ENCODE measurements around the gene BNC2. TPM values are rescaled to one million over a fixed set of nuclear protein-coding genes. Genes with fewer than 3 reads are reported as not detected.

Gene BNC2
- total and polyA plus RNA-seq, 2 of the 13 experiments (the other 11 are each of a cell fraction or from before 2014, with no cell fraction given), result not detected

DNA sequence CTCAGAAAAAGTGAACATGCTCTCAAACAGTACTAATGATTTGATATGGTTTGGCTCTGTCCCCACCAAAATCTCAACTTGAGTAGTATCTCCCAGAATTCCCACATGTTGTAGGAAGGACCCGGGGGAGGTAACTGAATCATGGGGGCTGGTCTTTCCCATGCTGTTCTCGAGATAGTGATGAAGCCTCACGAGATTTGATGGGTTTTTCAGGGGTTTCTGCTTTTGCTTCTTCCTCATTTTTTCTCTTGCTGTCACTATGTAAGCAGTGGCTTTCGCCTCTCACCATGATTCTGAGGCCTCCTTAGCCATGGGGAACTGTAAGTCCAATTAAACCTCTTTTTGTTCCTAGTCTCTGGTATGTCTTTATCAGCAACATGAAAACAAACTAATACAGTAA is 401.3 kb downstream of the BNC2 start (continued):
- TF ChIP-seq, protein P1, sequence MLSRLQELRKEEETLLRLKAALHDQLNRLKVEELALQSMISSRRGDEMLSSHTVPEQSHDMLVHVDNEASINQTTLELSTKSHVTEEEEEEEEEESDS (CRISPR knock-in tag; IDR thresholded peaks at IDR 0.05; ENCODE audit: borderline replicate concordance), result no peak
- TF ChIP-seq NRL (CRISPR knock-in tag; IDR thresholded peaks at IDR 0.05; ENCODE audit: borderline replicate concordance), result no peak
- TF ChIP-seq, protein P2, sequence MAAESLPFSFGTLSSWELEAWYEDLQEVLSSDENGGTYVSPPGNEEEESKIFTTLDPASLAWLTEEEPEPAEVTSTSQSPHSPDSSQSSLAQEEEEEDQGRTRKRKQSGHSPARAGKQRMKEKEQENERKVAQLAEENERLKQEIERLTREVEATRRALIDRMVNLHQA (CRISPR knock-in tag; IDR thresholded peaks at IDR 0.05), result no peak
- TF ChIP-seq DR1 (CRISPR knock-in tag; IDR thresholded peaks at IDR 0.05), result no peak
- no peak for TF ChIP-seq ZNF713 (CRISPR knock-in tag; IDR thresholded peaks at IDR 0.05)
- TF ChIP-seq, protein P3, sequence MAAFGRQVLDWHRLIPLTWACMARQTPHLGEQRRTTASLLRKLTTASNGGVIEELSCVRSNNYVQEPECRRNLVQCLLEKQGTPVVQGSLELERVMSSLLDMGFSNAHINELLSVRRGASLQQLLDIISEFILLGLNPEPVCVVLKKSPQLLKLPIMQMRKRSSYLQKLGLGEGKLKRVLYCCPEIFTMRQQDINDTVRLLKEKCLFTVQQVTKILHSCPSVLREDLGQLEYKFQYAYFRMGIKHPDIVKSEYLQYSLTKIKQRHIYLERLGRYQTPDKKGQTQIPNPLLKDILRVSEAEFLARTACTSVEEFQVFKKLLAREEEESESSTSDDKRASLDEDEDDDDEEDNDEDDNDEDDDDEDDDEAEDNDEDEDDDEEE (CRISPR knock-in tag; IDR thresholded peaks at IDR 0.05), result no peak
- TF ChIP-seq ZNF230 (CRISPR knock-in tag; IDR thresholded peaks at IDR 0.05), result no peak

DNA sequence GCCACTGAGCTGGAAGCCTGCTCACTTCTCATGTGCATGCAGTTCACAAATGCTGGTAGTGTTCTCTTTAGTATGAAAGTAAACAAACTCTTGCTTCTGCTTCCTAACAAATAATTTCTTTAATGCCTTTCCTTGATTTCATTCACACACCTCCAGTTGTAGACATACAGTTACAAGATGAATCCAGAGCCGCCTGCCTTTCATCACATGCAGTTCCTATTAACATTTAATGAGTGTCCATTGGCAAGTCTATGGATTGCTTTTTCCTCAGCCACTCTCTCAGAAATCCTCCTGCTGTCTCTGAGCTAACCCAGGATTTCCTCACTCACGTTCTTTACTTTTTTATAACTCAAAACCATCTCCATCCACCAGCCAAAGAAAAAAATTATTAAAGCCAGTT is 408.6 kb downstream of the BNC2 start:
- no peaks in the 10 kb centered on the region for H3K9me3 ChIP-seq (ENCODE audit: low read length)
- DNase-seq (ENCODE audit: low spot score) (no peak), FAIRE-seq (no peak), ATAC-seq (no peak)
- intact Hi-C loops (cut with micrococcal nuclease; ENCODE audit: unreplicated experiment) (no loop called here), in situ Hi-C loops (cut with HindIII; ENCODE audit: extremely low pct_ligation_motif_present, low pct_unique_long_range_greater_than_20kb) (no loop called here)
- WGBS (ENCODE audit: low lambda C conversion rate), result 2% methylated on average over 2 of the region's 2 CpGs
- ChIA-PET CTCF (ENCODE audit: low intra/inter-chr PET ratio, low total read pairs) (no interaction called here), POLR2A (no interaction called here)
- TF ChIP-seq, protein P4, sequence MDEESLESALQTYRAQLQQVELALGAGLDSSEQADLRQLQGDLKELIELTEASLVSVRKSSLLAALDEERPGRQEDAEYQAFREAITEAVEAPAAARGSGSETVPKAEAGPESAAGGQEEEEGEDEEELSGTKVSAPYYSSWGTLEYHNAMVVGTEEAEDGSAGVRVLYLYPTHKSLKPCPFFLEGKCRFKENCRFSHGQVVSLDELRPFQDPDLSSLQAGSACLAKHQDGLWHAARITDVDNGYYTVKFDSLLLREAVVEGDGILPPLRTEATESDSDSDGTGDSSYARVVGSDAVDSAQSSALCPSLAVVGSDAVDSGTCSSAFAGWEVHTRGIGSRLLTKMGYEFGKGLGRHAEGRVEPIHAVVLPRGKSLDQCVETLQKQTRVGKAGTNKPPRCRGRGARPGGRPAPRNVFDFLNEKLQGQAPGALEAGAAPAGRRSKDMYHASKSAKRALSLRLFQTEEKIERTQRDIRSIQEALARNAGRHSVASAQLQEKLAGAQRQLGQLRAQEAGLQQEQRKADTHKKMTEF (CRISPR knock-in tag; IDR thresholded peaks at IDR 0.05), result no peak
- no peak for TF ChIP-seq AKAP8 (CRISPR knock-in tag; IDR thresholded peaks at IDR 0.05)
- TF ChIP-seq, protein P5, sequence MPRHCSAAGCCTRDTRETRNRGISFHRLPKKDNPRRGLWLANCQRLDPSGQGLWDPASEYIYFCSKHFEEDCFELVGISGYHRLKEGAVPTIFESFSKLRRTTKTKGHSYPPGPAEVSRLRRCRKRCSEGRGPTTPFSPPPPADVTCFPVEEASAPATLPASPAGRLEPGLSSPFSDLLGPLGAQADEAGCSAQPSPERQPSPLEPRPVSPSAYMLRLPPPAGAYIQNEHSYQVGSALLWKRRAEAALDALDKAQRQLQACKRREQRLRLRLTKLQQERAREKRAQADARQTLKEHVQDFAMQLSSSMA (CRISPR knock-in tag; IDR thresholded peaks at IDR 0.05), result no peak
- TF ChIP-seq NCOR1 (IDR thresholded peaks at IDR 0.05; ENCODE audit: borderline replicate concordance, low read length), result no peak
- H3K36me3 ChIP-seq (replicated peaks in 1 of 2; ENCODE audit: control insufficient read depth in 1 of 2, insufficient read depth in 2 of 2, low read length in 2 of 2), result no peaks in the 10 kb centered on the region
- no peak overlapping the region for H3K9ac ChIP-seq (ENCODE audit: insufficient read depth, low read depth, low read length)
- H3K27ac ChIP-seq (ENCODE audit: extremely low read length, insufficient read depth, low read length), result no peak overlapping the region
- no peaks in the 10 kb centered on the region for H4K20me1 ChIP-seq (ENCODE audit: insufficient read depth, low read length)
- no peak overlapping the region for H3K4me2 ChIP-seq (ENCODE audit: low read depth, low read length)
- H3K79me2 ChIP-seq (ENCODE audit: insufficient read depth, low read length), result no peaks in the 10 kb centered on the region
- no peaks in the 10 kb centered on the region for H3K27me3 ChIP-seq (ENCODE audit: control insufficient read depth in 1 of 2, insufficient read depth in 2 of 2, low read length in 2 of 2)
- no peaks in the 10 kb centered on the region for H3K4me1 ChIP-seq (ENCODE audit: insufficient read depth, low read length)
- BruUV-seq (replicated peaks), result no TSS peak
- no peak overlapping the region for H2AFZ ChIP-seq (ENCODE audit: low read length)
- H3K4me3 ChIP-seq (replicated peaks in 1 of 3; ENCODE audit: insufficient read depth in 1 of 3, low read depth in 2 of 3, low read length in 3 of 3), result no peak overlapping the region
